Mononuclear cell (primary cell): ENCODE results near the gene ZNF280D. TPM values are rescaled to one million over a fixed set of nuclear protein-coding genes. Genes with fewer than 3 reads are reported as not detected.

ENCODE experiments used
- H3K27me3 ChIP-seq: 2 replicates; pipeline ENCODE4 v1.6.0; 2011; ENCODE audit warnings: low read length, control low read depth; ENCODE audit not compliant: insufficient read depth
- H3K4me1 ChIP-seq: 2 replicates; pipeline ENCODE4 v1.5.1; 2011; ENCODE audit warnings: mild to moderate bottlenecking, low read length, control low read depth; ENCODE audit not compliant: insufficient read depth
- H3K4me3 ChIP-seq: 2 replicates; pipeline ENCODE4 v1.5.1; 2011; ENCODE audit warnings: mild to moderate bottlenecking, low read length, moderate library complexity
- H3K9me3 ChIP-seq: 2 replicates; pipeline ENCODE4 v1.5.1; 2011; ENCODE audit warnings: low read depth, mild to moderate bottlenecking, control low read depth, low read length
- total RNA-seq: library from RNA; depleted of rRNA; stranded (reverse); fragments of >200 nt; gene quantifications from one replicate; pipeline ENCODE4 v1.2.3, GENCODE V29; 2012

Gene ZNF280D
- total RNA-seq, 1 donor, result 29.9 TPM

GRCh38 chr15:56699743-56700142 lies 33.6 kb downstream of the ZNF280D start:
- H3K9me3 ChIP-seq, result no peaks in the 10 kb centered on the region
- no peaks in the 10 kb centered on the region for H3K4me1 ChIP-seq
- H3K27me3 ChIP-seq, result no peaks in the 10 kb centered on the region
- H3K4me3 ChIP-seq, result no peak overlapping the region

- Histone ChIP-seq H3K9me3 (no peaks in the 10 kb centered on the region), H3K4me1 (no peaks in the 10 kb centered on the region), H3K4me3 (no peak overlapping the region), H3K27me3 (no peaks in the 10 kb centered on the region)
Observed at GRCh38 chr15:56698270-56698669, 35.0 kb downstream of the ZNF280D start.

GRCh38 chr15:56693761-56694160 lies 39.5 kb downstream of the ZNF280D start:
- Histone ChIP-seq H3K9me3 (no peaks in the 10 kb centered on the region), H3K4me1 (no peaks in the 10 kb centered on the region), H3K27me3 (no peaks in the 10 kb centered on the region), H3K4me3 (no peak overlapping the region)

- Histone ChIP-seq H3K9me3 (no peaks in the 10 kb centered on the region), H3K4me1 (no peaks in the 10 kb centered on the region), H3K4me3 (no peak overlapping the region), H3K27me3 (no peaks in the 10 kb centered on the region)
Observed at GRCh38 chr15:56690733-56691132, 42.6 kb downstream of the ZNF280D start.

GRCh38 chr15:56683908-56684307 lies 49.4 kb downstream of the ZNF280D start:
- H3K4me3 ChIP-seq, result no peak overlapping the region
- no peaks in the 10 kb centered on the region for H3K27me3 ChIP-seq
- no peaks in the 10 kb centered on the region for H3K9me3 ChIP-seq
- H3K4me1 ChIP-seq, result no peaks in the 10 kb centered on the region

GRCh38 chr15:56681113-56681512 lies 52.2 kb downstream of the ZNF280D start:
- H3K4me1 ChIP-seq, result no peaks in the 10 kb centered on the region
- no peak overlapping the region for H3K4me3 ChIP-seq
- no peaks in the 10 kb centered on the region for H3K9me3 ChIP-seq
- H3K27me3 ChIP-seq, result no peaks in the 10 kb centered on the region

GRCh38 chr15:56679225-56679624 lies 54.1 kb downstream of the ZNF280D start:
- Histone ChIP-seq H3K4me3 (no peak overlapping the region), H3K27me3 (no peaks in the 10 kb centered on the region), H3K4me1 (no peaks in the 10 kb centered on the region), H3K9me3 (no peaks in the 10 kb centered on the region)

- no peaks in the 10 kb centered on the region for H3K4me1 ChIP-seq
- no peak overlapping the region for H3K4me3 ChIP-seq
- no peaks in the 10 kb centered on the region for H3K9me3 ChIP-seq
- H3K27me3 ChIP-seq, result no peaks in the 10 kb centered on the region
Observed at GRCh38 chr15:56678571-56678970, 54.7 kb downstream of the ZNF280D start.

- Histone ChIP-seq H3K27me3 (no peaks in the 10 kb centered on the region), H3K9me3 (no peaks in the 10 kb centered on the region), H3K4me3 (no peak overlapping the region), H3K4me1 (no peaks in the 10 kb centered on the region)
Observed at GRCh38 chr15:56677271-56677670, 56.0 kb downstream of the ZNF280D start.

GRCh38 chr15:56675930-56676329 lies 57.4 kb downstream of the ZNF280D start:
- Histone ChIP-seq H3K4me3 (no peak overlapping the region), H3K9me3 (no peaks in the 10 kb centered on the region), H3K4me1 (no peaks in the 10 kb centered on the region), H3K27me3 (no peaks in the 10 kb centered on the region)

GRCh38 chr15:56674857-56675256 lies 58.5 kb downstream of the ZNF280D start:
- Histone ChIP-seq H3K4me3 (no peak overlapping the region), H3K9me3 (no peaks in the 10 kb centered on the region), H3K27me3 (no peaks in the 10 kb centered on the region), H3K4me1 (no peaks in the 10 kb centered on the region)

GRCh38 chr15:56672721-56673120 lies 60.6 kb downstream of the ZNF280D start:
- H3K9me3 ChIP-seq, result no peaks in the 10 kb centered on the region
- H3K4me3 ChIP-seq, result no peak overlapping the region
- no peaks in the 10 kb centered on the region for H3K27me3 ChIP-seq
- no peaks in the 10 kb centered on the region for H3K4me1 ChIP-seq

- Histone ChIP-seq H3K4me1 (no peaks in the 10 kb centered on the region), H3K9me3 (no peaks in the 10 kb centered on the region), H3K27me3 (no peaks in the 10 kb centered on the region), H3K4me3 (no peak overlapping the region)
Observed at GRCh38 chr15:56667517-56667916, 65.8 kb downstream of the ZNF280D start.

- Histone ChIP-seq H3K9me3 (no peaks in the 10 kb centered on the region), H3K4me3 (no peak overlapping the region), H3K27me3 (no peaks in the 10 kb centered on the region), H3K4me1 (no peaks in the 10 kb centered on the region)
Observed at GRCh38 chr15:56660943-56661342, 72.4 kb downstream of the ZNF280D start.

GRCh38 chr15:56659197-56659596 lies 74.1 kb downstream of the ZNF280D start:
- no peak overlapping the region for H3K4me3 ChIP-seq
- H3K27me3 ChIP-seq, result no peaks in the 10 kb centered on the region
- H3K4me1 ChIP-seq, result no peaks in the 10 kb centered on the region
- no peaks in the 10 kb centered on the region for H3K9me3 ChIP-seq

GRCh38 chr15:56654624-56655023 lies 78.7 kb downstream of the ZNF280D start:
- no peak overlapping the region for H3K4me3 ChIP-seq
- H3K4me1 ChIP-seq, result no peaks in the 10 kb centered on the region
- no peaks in the 10 kb centered on the region for H3K9me3 ChIP-seq
- no peaks in the 10 kb centered on the region for H3K27me3 ChIP-seq

- H3K27me3 ChIP-seq, result no peaks in the 10 kb centered on the region
- H3K9me3 ChIP-seq, result no peaks in the 10 kb centered on the region
- no peak overlapping the region for H3K4me3 ChIP-seq
- no peaks in the 10 kb centered on the region for H3K4me1 ChIP-seq
Observed at GRCh38 chr15:56654216-56654615, 79.1 kb downstream of the ZNF280D start.
